ENCODE data around the gene PPL.

PPL gene

GRCh38 chr16:4946917-4947316, 10.0 kb upstream of the PPL start:
- FAIRE-seq (no peak), DNase-seq (ENCODE audit: insufficient read length, low spot score) (no peak)
- TF ChIP-seq CTCF (IDR thresholded peaks at IDR 0.05; ENCODE audit: insufficient read depth, missing control alignments) = no peak

- FAIRE-seq = no peak
These were observed 8.9 kb upstream of the PPL start for GRCh38 chr16:4945560-4946502.

DNA sequence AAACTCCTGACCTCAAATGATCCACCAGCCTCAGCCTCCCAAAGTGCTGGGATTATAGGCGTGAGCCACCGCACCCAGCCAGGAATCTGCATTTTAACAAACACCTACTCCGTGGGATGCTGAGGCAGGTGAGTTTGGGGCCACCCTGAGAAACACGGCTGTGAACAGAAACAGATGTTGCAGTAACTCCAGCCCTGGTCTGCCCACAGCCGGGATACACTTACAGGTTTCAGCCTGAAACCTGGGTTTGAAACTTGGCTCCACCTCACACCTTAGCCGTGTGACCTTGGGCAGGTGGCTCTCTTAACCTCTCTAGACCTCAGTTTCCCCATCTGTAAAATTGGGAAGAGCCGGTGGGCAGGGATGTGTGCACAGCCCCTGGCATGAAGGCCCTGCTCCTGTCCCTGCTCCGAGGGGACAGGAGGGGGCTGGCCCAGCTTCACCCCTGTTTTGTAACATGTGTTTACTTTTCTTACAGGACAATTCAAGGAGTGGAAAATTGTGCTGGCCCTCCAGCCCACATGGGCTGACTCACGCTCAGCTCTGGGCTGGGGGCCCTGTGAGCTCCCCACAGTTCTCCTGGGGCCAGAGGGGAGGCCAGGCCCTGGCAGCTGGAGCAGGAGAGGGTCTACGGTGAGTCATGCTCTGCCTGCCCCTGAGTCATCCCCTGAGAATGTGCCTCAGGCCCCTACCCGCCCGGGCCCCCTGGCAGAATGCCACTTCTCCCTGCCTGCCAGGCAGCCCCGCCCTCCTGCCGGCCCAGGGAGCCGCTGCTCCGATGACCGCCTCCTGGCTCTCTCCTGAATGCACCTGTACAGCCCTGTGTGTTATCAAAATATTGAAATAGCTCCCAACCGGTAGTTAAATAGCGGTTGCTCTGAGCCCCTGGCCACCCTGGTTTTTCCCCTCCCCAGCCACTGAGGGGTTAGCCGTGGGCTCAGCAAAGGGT, 7.7 kb upstream of the PPL start:
- FAIRE-seq (no peak), DNase-seq (ENCODE audit: insufficient read length, low spot score) (no peak)
- no peak for TF ChIP-seq CTCF (IDR thresholded peaks at IDR 0.05; ENCODE audit: insufficient read depth, missing control alignments)

More at GRCh38 chr16:4945560-4946502, 8.9 kb upstream of the PPL start:
- no peak for TF ChIP-seq CTCF (IDR thresholded peaks at IDR 0.05; ENCODE audit: insufficient read depth, missing control alignments)
- DNase-seq (ENCODE audit: insufficient read length, low spot score) = no peak

DNA sequence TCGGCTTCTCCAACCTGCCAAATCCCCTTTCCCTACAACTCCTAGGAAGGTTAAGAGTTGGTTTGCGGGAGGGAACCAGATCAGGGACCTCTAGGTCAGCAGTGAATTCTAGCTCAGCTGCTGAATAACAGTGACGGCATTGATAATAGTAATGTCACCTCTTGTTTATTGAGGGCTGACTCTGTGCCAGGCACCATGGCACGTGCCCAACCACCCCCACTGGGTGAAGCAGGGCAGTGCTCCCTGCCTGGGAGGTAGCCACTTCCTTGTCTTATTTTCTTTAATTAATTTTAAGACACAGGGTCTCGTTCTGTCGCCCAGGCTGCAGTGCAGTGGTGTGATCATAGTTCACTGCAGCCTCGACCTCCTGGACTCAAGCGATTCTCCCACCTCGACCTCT, 5.5 kb upstream of the PPL start:
- DNase-seq (ENCODE audit: insufficient read length, low spot score) (no peak), FAIRE-seq (no peak)
- TF ChIP-seq CTCF (IDR thresholded peaks at IDR 0.05; ENCODE audit: insufficient read depth, missing control alignments) = no peak

- DNase-seq (ENCODE audit: insufficient read length, low spot score) = no peak
- no peak for TF ChIP-seq CTCF (IDR thresholded peaks at IDR 0.05; ENCODE audit: insufficient read depth, missing control alignments)
- no peak for FAIRE-seq
These were observed 3.8 kb upstream of the PPL start for GRCh38 chr16:4940719-4941118.

DNA sequence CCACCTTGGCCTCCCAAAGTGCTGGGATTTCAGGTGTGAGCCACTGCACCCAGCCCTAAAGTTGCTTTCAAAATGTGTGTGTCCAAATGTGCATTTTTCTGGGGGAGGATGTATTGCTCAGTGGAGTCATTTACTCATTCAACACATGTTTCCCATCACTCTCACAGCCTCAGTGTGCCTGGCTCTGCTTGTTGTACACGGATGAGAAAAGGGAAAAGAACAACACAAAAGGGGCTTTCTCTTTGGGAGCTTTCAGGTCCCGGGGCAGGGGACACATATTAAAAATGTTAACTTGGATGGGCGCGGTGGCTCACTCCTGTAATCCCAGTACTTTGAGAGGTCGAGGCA, 1.7 kb upstream of the PPL start:
- TF ChIP-seq CTCF (IDR thresholded peaks at IDR 0.05; ENCODE audit: insufficient read depth, missing control alignments) = no peak
- DNase-seq (ENCODE audit: insufficient read length, low spot score) (no peak), FAIRE-seq (no peak)

Data from D721Med (cell line).